ENCODE results near the gene GNPTG. TPM values are rescaled to one million over a fixed set of nuclear protein-coding genes. Genes with fewer than 3 reads are reported as not detected.

Gene GNPTG
- total and polyA plus RNA-seq, 5 donors from 2014 or later, result 43.2 to 51.3 (median 44.5) TPM

DNA sequence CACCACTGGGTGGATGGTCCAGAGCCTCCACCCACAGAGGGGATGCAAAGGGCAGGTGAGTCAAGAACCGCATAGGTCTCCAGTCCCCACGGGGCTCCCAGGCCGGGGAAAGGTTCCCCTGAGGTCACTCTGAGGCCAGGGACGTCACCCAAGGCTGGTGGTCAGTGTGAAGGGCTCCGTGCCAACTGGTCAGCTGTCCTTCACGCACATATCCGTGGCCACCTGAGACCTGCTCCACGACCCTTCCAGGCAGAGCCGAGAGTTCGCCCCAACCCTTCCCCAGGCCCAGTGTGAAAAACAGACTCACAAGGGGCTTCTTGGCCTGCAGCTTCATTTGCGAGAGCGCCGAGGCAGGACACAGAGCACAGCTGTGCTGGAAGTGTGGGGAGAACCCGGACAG lies 2.8 kb upstream of the GNPTG start:
- peaks cover 3% of the 10 kb centered on the region for H3K36me3 Mint-ChIP-seq
- H3K4me1 Mint-ChIP-seq, result peaks cover 0 to 31% (median 11%) of the 10 kb centered on the region in 4 donors
- peaks cover 5% of the 10 kb centered on the region for H3K27me3 Mint-ChIP-seq
- H3K27ac Mint-ChIP-seq, result peak overlapping the region in 1 of 3 donors; percentile 42
- ATAC-seq (ENCODE audit: low read depth in 2 of 2) (no peak), DNase-seq (no peak)
- Histone ChIP-seq H3K4me1 (ENCODE audit: control insufficient read depth, insufficient read depth, low read length, poor library complexity, severe bottlenecking) (peaks cover 24% of the 10 kb centered on the region), H3K27ac (ENCODE audit: insufficient read depth, low read length, poor library complexity, severe bottlenecking) (no peak overlapping the region), H3K36me3 (ENCODE audit: control insufficient read depth, insufficient read depth, low read length) (peaks cover 15% of the 10 kb centered on the region), H3K9me3 (ENCODE audit: control insufficient read depth in 2 of 2, low read length in 2 of 2) (no peaks in the 10 kb centered on the region), H3K4me3 (ENCODE audit: low read depth, low read length) (no peak overlapping the region), H3K27me3 (ENCODE audit: control insufficient read depth, insufficient read depth, low read length) (no peaks in the 10 kb centered on the region)
- peak overlapping the region in 3 of 4 donors; percentile 19 to 86 (median 60) for H3K4me3 Mint-ChIP-seq
- H3K9me3 Mint-ChIP-seq, result peaks cover 0 to 3% (median 0%) of the 10 kb centered on the region in 7 donors

GRCh38 chr16:1349351-1349750 lies 2.4 kb upstream of the GNPTG start:
- no peaks in the 10 kb centered on the region for H3K27me3 ChIP-seq (ENCODE audit: control insufficient read depth, insufficient read depth, low read length)
- peaks cover 15% of the 10 kb centered on the region for H3K36me3 ChIP-seq (ENCODE audit: control insufficient read depth, insufficient read depth, low read length)
- no peak overlapping the region for H3K27ac ChIP-seq (ENCODE audit: insufficient read depth, low read length, poor library complexity, severe bottlenecking)
- Mint-ChIP-seq H3K4me1 (peaks cover 0 to 33% (median 11%) of the 10 kb centered on the region in 4 donors), H3K36me3 (peaks cover 3% of the 10 kb centered on the region), H3K27me3 (peaks cover 5% of the 10 kb centered on the region), H3K9me3 (peaks cover 0 to 3% (median 0%) of the 10 kb centered on the region in 7 donors), H3K4me3 (peak overlapping the region in 3 of 4 donors; percentile 19 to 86 (median 60)), H3K27ac (peak overlapping the region in 1 of 3 donors; percentile 42)
- H3K9me3 ChIP-seq (ENCODE audit: control insufficient read depth in 2 of 2, low read length in 2 of 2), result no peaks in the 10 kb centered on the region
- H3K4me1 ChIP-seq (ENCODE audit: control insufficient read depth, insufficient read depth, low read length, poor library complexity, severe bottlenecking), result peaks cover 24% of the 10 kb centered on the region
- ATAC-seq (ENCODE audit: low read depth in 2 of 2) (no peak), DNase-seq (no peak)
- no peak overlapping the region for H3K4me3 ChIP-seq (ENCODE audit: low read depth, low read length)

GRCh38 chr16:1349951-1350350 lies 1.8 kb upstream of the GNPTG start:
- peaks cover 0 to 3% (median 0%) of the 10 kb centered on the region in 7 donors for H3K9me3 Mint-ChIP-seq
- peaks cover 0 to 37% (median 12%) of the 10 kb centered on the region in 4 donors for H3K4me1 Mint-ChIP-seq
- ATAC-seq (ENCODE audit: low read depth in 2 of 2) (no peak), DNase-seq (no peak)
- H3K36me3 ChIP-seq (ENCODE audit: control insufficient read depth, insufficient read depth, low read length), result peaks cover 15% of the 10 kb centered on the region
- peaks cover 24% of the 10 kb centered on the region for H3K4me1 ChIP-seq (ENCODE audit: control insufficient read depth, insufficient read depth, low read length, poor library complexity, severe bottlenecking)
- H3K27me3 ChIP-seq (ENCODE audit: control insufficient read depth, insufficient read depth, low read length), result no peaks in the 10 kb centered on the region
- peaks cover 5% of the 10 kb centered on the region for H3K27me3 Mint-ChIP-seq
- peak overlapping the region; percentile 51 to 82 (median 82) for H3K4me3 Mint-ChIP-seq
- H3K9me3 ChIP-seq (ENCODE audit: control insufficient read depth in 2 of 2, low read length in 2 of 2), result no peaks in the 10 kb centered on the region
- H3K27ac Mint-ChIP-seq, result peak overlapping the region in 1 of 3 donors; percentile 26
- no peak overlapping the region for H3K27ac ChIP-seq (ENCODE audit: insufficient read depth, low read length, poor library complexity, severe bottlenecking)
- H3K36me3 Mint-ChIP-seq, result peaks cover 3% of the 10 kb centered on the region
- no peak overlapping the region for H3K4me3 ChIP-seq (ENCODE audit: low read depth, low read length)

- peaks cover 0 to 3% (median 0%) of the 10 kb centered on the region in 7 donors for H3K9me3 Mint-ChIP-seq
- peaks cover 3% of the 10 kb centered on the region for H3K36me3 Mint-ChIP-seq
- peaks cover 5% of the 10 kb centered on the region for H3K27me3 Mint-ChIP-seq
- Histone ChIP-seq H3K4me3 (ENCODE audit: low read depth, low read length) (peak overlapping the region; percentile 72), H3K36me3 (ENCODE audit: control insufficient read depth, insufficient read depth, low read length) (peaks cover 15% of the 10 kb centered on the region), H3K27ac (ENCODE audit: insufficient read depth, low read length, poor library complexity, severe bottlenecking) (peak overlapping the region; percentile 75), H3K4me1 (ENCODE audit: control insufficient read depth, insufficient read depth, low read length, poor library complexity, severe bottlenecking) (peaks cover 24% of the 10 kb centered on the region), H3K27me3 (ENCODE audit: control insufficient read depth, insufficient read depth, low read length) (no peaks in the 10 kb centered on the region), H3K9me3 (ENCODE audit: control insufficient read depth in 2 of 2, low read length in 2 of 2) (no peaks in the 10 kb centered on the region)
- peaks cover 0 to 43% (median 15%) of the 10 kb centered on the region in 4 donors for H3K4me1 Mint-ChIP-seq
- H3K4me3 Mint-ChIP-seq, result peak overlapping the region; percentile 27 to 82 (median 82)
- peak overlapping the region; percentile 69 to 82 (median 74) for H3K27ac Mint-ChIP-seq
- no peak for DNase-seq
- no peak for ATAC-seq (ENCODE audit: low read depth in 2 of 2)
Measured at GRCh38 chr16:1350691-1351090, 1.0 kb upstream of the GNPTG start.

DNA sequence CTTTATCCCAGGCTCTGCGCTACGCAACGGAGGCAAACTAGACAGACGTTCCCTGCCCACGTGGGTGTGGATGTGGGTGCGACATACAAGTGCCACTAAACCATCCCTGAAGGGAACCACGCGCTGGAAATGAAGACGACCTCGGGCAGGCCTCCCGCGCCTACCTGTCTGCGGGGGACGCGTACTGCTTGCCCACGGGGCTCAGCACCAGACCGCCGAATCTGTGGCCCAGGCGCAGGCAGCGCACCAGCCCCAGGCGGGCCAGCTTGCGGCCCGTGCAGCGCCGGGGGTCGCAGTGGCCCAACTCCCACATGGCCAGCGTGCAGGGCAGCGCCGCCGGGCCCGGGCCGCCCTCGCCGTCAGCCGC lies 533 bp upstream of the GNPTG start:
- Histone ChIP-seq H3K27ac (ENCODE audit: insufficient read depth, low read length, poor library complexity, severe bottlenecking) (peak overlapping the region; percentile 75), H3K27me3 (ENCODE audit: control insufficient read depth, insufficient read depth, low read length) (no peaks in the 10 kb centered on the region), H3K4me3 (ENCODE audit: low read depth, low read length) (peak overlapping the region; percentile 72), H3K9me3 (ENCODE audit: control insufficient read depth in 2 of 2, low read length in 2 of 2) (no peaks in the 10 kb centered on the region), H3K36me3 (ENCODE audit: control insufficient read depth, insufficient read depth, low read length) (peaks cover 15% of the 10 kb centered on the region), H3K4me1 (ENCODE audit: control insufficient read depth, insufficient read depth, low read length, poor library complexity, severe bottlenecking) (peaks cover 24% of the 10 kb centered on the region)
- Mint-ChIP-seq H3K27me3 (peaks cover 5% of the 10 kb centered on the region), H3K4me1 (peaks cover 0 to 43% (median 15%) of the 10 kb centered on the region in 4 donors), H3K36me3 (peaks cover 3% of the 10 kb centered on the region), H3K9me3 (peaks cover 0 to 3% (median 0%) of the 10 kb centered on the region in 7 donors), H3K27ac (peak overlapping the region; percentile 32 to 82 (median 71)), H3K4me3 (peak overlapping the region; percentile 74 to 82 (median 82))
- ATAC-seq (ENCODE audit: low read depth in 2 of 2), result peak in 1 of 2 donors; percentile 3
- DNase-seq, result peak in 1 of 3 donors; percentile 37

GRCh38 chr16:1354815-1355540 lies 3.2 kb downstream of the GNPTG start:
- Histone ChIP-seq H3K36me3 (ENCODE audit: control insufficient read depth, insufficient read depth, low read length) (peaks cover 2% of the 10 kb centered on the region), H3K4me3 (ENCODE audit: low read depth, low read length) (no peak overlapping the region), H3K27me3 (ENCODE audit: control insufficient read depth, insufficient read depth, low read length) (no peaks in the 10 kb centered on the region), H3K9me3 (ENCODE audit: control insufficient read depth in 2 of 2, low read length in 2 of 2) (no peaks in the 10 kb centered on the region), H3K27ac (ENCODE audit: insufficient read depth, low read length, poor library complexity, severe bottlenecking) (no peak overlapping the region), H3K4me1 (ENCODE audit: control insufficient read depth, insufficient read depth, low read length, poor library complexity, severe bottlenecking) (peaks cover 24% of the 10 kb centered on the region)
- Mint-ChIP-seq H3K9me3 (peaks cover 0 to 3% (median 0%) of the 10 kb centered on the region in 7 donors), H3K27me3 (peaks cover 5% of the 10 kb centered on the region), H3K4me1 (peaks cover 0 to 42% (median 19%) of the 10 kb centered on the region in 4 donors), H3K4me3 (peak overlapping the region; percentile 48 to 81 (median 62)), H3K36me3 (peaks cover 3% of the 10 kb centered on the region), H3K27ac (peak overlapping the region in 1 of 3 donors; percentile 56)
- DNase-seq, result no peak
- no peak for ATAC-seq (ENCODE audit: low read depth in 2 of 2)

DNA sequence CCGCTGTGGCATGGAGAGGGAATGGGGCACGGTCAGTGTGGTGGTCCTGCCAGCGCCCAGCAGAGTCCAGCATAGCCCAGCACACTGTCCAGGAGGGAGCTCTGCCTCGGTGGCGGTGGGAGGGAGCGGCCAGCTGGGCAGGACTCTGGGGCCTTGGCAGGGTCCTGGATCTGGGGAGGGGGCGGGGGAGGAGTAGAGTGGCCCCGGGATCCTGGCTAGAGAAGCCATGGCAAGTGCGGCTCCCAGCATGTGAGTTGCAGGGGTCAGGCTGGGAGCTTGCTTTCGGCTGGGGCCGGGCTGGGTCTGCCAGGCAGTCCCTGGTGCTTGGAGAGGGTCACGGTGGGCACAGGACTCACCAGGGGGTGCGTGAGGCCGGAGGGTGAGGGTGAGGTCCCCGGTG lies 3.9 kb downstream of the GNPTG start:
- H3K4me3 Mint-ChIP-seq, result peak overlapping the region in 2 of 4 donors; percentile 26 to 63
- ATAC-seq (ENCODE audit: low read depth in 2 of 2), result no peak
- peaks cover 0 to 36% (median 19%) of the 10 kb centered on the region in 4 donors for H3K4me1 Mint-ChIP-seq

More for the DNA sequence above, 3.9 kb downstream of the GNPTG start:
- H3K27me3 ChIP-seq (ENCODE audit: control insufficient read depth, insufficient read depth, low read length), result no peaks in the 10 kb centered on the region
- no peaks in the 10 kb centered on the region for H3K36me3 ChIP-seq (ENCODE audit: control insufficient read depth, insufficient read depth, low read length)
- H3K27me3 Mint-ChIP-seq, result peaks cover 5% of the 10 kb centered on the region
- H3K9me3 ChIP-seq (ENCODE audit: control insufficient read depth in 2 of 2, low read length in 2 of 2), result no peaks in the 10 kb centered on the region
- no peak overlapping the region for H3K27ac Mint-ChIP-seq
- peaks cover 18% of the 10 kb centered on the region for H3K4me1 ChIP-seq (ENCODE audit: control insufficient read depth, insufficient read depth, low read length, poor library complexity, severe bottlenecking)
- H3K36me3 Mint-ChIP-seq, result peaks cover 3% of the 10 kb centered on the region
- DNase-seq, result no peak
- H3K9me3 Mint-ChIP-seq, result peaks cover 0 to 3% (median 0%) of the 10 kb centered on the region in 7 donors
- H3K4me3 ChIP-seq (ENCODE audit: low read depth, low read length), result no peak overlapping the region
- no peak overlapping the region for H3K27ac ChIP-seq (ENCODE audit: insufficient read depth, low read length, poor library complexity, severe bottlenecking)
